Lower lobe of right lung (tissue), 2 donors: ENCODE results near the gene PPARGC1A. TPM values are rescaled to one million over a fixed set of nuclear protein-coding genes. Genes with fewer than 3 reads are reported as not detected.

ENCODE experiments used
- ATAC-seq, 2 donors: fragments of 200-7000 bp; cut with Tn5 transposase; one replicate each; pipeline ENCODE4 v1.9.1; 2020 to 2022; ENCODE audit warnings: mild to moderate bottlenecking in 2 of 2, moderate library complexity in 2 of 2
- DNase-seq: peaks from one replicate; pipeline ENCODE4 v3.0.0-alpha.2; 2020
- H3K27ac ChIP-seq: fragments of 200-600 bp; one replicate; pipeline ENCODE4 v1.8.0; 2022
- H3K27me3 ChIP-seq: fragments of 200-600 bp; one replicate; pipeline ENCODE4 v1.8.0; 2022; ENCODE audit warnings: low read depth
- H3K36me3 ChIP-seq: fragments of 200-600 bp; one replicate; pipeline ENCODE4 v1.8.0; 2022; ENCODE audit warnings: mild to moderate bottlenecking
- H3K4me1 ChIP-seq: fragments of 200-600 bp; one replicate; pipeline ENCODE4 v1.8.0; 2022
- H3K4me3 ChIP-seq: fragments of 200-600 bp; one replicate; pipeline ENCODE4 v1.8.0; 2022; ENCODE audit warnings: mild to moderate bottlenecking
- H3K9me3 ChIP-seq: fragments of 200-600 bp; one replicate; pipeline ENCODE4 v1.8.0; 2022
- intact Hi-C: fragments of 100-400 bp; cut with DNase I; formaldehyde crosslinking; loops from one replicate; pipeline ENCODE4 v1.11.0; 2022
- total RNA-seq: library from RNA; stranded (reverse); fragmentation: NEBNext Ultra II Directional; extraction: Animal tissue kit (Norgen Biotek cat#: 25700); gene quantifications from one replicate; pipeline ENCODE4 v1.2.1, GENCODE V29; 2021
- TF ChIP-seq, protein P1 (sequence below): fragments of 200-600 bp; IDR thresholded peaks from one replicate; pipeline ENCODE4 v1.8.0; 2022; ENCODE audit warnings: antibody characterized with exemption, mild to moderate bottlenecking
- donor health status: DM: no; HTN: yes; CAD: no; lungs with severe emphysema.

The PPARGC1A gene
- total RNA-seq, 1 donor from 2014 or later = 10.5 TPM

- Histone ChIP-seq H3K36me3 (no peaks in the 10 kb centered on the region), H3K4me1 (peaks cover 16% of the 10 kb centered on the region), H3K27ac (no peak overlapping the region), H3K4me3 (no peak overlapping the region), H3K9me3 (no peaks in the 10 kb centered on the region), H3K27me3 (no peaks in the 10 kb centered on the region)
- TF ChIP-seq, protein P1, sequence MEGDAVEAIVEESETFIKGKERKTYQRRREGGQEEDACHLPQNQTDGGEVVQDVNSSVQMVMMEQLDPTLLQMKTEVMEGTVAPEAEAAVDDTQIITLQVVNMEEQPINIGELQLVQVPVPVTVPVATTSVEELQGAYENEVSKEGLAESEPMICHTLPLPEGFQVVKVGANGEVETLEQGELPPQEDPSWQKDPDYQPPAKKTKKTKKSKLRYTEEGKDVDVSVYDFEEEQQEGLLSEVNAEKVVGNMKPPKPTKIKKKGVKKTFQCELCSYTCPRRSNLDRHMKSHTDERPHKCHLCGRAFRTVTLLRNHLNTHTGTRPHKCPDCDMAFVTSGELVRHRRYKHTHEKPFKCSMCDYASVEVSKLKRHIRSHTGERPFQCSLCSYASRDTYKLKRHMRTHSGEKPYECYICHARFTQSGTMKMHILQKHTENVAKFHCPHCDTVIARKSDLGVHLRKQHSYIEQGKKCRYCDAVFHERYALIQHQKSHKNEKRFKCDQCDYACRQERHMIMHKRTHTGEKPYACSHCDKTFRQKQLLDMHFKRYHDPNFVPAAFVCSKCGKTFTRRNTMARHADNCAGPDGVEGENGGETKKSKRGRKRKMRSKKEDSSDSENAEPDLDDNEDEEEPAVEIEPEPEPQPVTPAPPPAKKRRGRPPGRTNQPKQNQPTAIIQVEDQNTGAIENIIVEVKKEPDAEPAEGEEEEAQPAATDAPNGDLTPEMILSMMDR = no peak
- intact Hi-C loops = no loop called here
- ATAC-seq = no peak
- DNase-seq = no peak
These were observed 3.8 kb downstream of the PPARGC1A start for GRCh38 chr4:23885943-23886590.

GRCh38 chr4:23884741-23885140, 5.1 kb downstream of the PPARGC1A start:
- Histone ChIP-seq H3K36me3 (no peaks in the 10 kb centered on the region), H3K9me3 (no peaks in the 10 kb centered on the region), H3K27me3 (no peaks in the 10 kb centered on the region), H3K4me1 (peaks cover 12% of the 10 kb centered on the region), H3K4me3 (no peak overlapping the region), H3K27ac (no peak overlapping the region)
- ATAC-seq = no peak
- intact Hi-C loops = no loop called here
- TF ChIP-seq, protein P1 = no peak
- DNase-seq = no peak

- Histone ChIP-seq H3K9me3 (no peaks in the 10 kb centered on the region), H3K4me3 (no peak overlapping the region), H3K27me3 (no peaks in the 10 kb centered on the region), H3K4me1 (peaks cover 8% of the 10 kb centered on the region), H3K27ac (no peak overlapping the region), H3K36me3 (no peaks in the 10 kb centered on the region)
- intact Hi-C loops = no loop called here
- DNase-seq = no peak
- no peak for ATAC-seq
- TF ChIP-seq, protein P1 = no peak
These were observed 5.6 kb downstream of the PPARGC1A start for GRCh38 chr4:23884261-23884660.

GRCh38 chr4:23882976-23883531, 6.8 kb downstream of the PPARGC1A start:
- H3K9me3 ChIP-seq = no peaks in the 10 kb centered on the region
- H3K27me3 ChIP-seq = no peaks in the 10 kb centered on the region
- ATAC-seq (peak; percentile 45 to 48), DNase-seq (no peak)
- H3K27ac ChIP-seq = no peak overlapping the region
- no peak overlapping the region for H3K4me3 ChIP-seq
- H3K4me1 ChIP-seq = peaks cover 15% of the 10 kb centered on the region
- TF ChIP-seq, protein P1 = no peak
- intact Hi-C loops = no loop called here
- no peaks in the 10 kb centered on the region for H3K36me3 ChIP-seq

GRCh38 chr4:23881674-23882337, 8.0 kb downstream of the PPARGC1A start:
- no peak overlapping the region for H3K4me3 ChIP-seq
- H3K27me3 ChIP-seq = no peaks in the 10 kb centered on the region
- TF ChIP-seq, protein P1 = no peak
- no peak overlapping the region for H3K27ac ChIP-seq
- DNase-seq (no peak), ATAC-seq (peak in 1 of 2 donors; percentile 64)
- H3K36me3 ChIP-seq = no peaks in the 10 kb centered on the region
- peaks cover 15% of the 10 kb centered on the region for H3K4me1 ChIP-seq
- no peaks in the 10 kb centered on the region for H3K9me3 ChIP-seq
- intact Hi-C loops = no loop called here
